ENCODE measurements around the gene DNAJC13.

GRCh38 chr3:132587401-132587800 is 170.1 kb downstream of the DNAJC13 start:
- no peak for TF ChIP-seq NFYB (CRISPR knock-in tag; conservative IDR thresholded peaks at IDR 0.05; ENCODE audit: low read depth)
- TF ChIP-seq, protein P1, sequence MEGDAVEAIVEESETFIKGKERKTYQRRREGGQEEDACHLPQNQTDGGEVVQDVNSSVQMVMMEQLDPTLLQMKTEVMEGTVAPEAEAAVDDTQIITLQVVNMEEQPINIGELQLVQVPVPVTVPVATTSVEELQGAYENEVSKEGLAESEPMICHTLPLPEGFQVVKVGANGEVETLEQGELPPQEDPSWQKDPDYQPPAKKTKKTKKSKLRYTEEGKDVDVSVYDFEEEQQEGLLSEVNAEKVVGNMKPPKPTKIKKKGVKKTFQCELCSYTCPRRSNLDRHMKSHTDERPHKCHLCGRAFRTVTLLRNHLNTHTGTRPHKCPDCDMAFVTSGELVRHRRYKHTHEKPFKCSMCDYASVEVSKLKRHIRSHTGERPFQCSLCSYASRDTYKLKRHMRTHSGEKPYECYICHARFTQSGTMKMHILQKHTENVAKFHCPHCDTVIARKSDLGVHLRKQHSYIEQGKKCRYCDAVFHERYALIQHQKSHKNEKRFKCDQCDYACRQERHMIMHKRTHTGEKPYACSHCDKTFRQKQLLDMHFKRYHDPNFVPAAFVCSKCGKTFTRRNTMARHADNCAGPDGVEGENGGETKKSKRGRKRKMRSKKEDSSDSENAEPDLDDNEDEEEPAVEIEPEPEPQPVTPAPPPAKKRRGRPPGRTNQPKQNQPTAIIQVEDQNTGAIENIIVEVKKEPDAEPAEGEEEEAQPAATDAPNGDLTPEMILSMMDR (IDR thresholded peaks at IDR 0.05), result no peak
- no peak for TF ChIP-seq ZNF121 (CRISPR knock-in tag; IDR thresholded peaks at IDR 0.05)
- TF ChIP-seq, protein P2, sequence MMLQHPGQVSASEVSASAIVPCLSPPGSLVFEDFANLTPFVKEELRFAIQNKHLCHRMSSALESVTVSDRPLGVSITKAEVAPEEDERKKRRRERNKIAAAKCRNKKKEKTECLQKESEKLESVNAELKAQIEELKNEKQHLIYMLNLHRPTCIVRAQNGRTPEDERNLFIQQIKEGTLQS (CRISPR knock-in tag; conservative IDR thresholded peaks at IDR 0.05), result no peak
- TF ChIP-seq ZBTB43 (CRISPR knock-in tag; IDR thresholded peaks at IDR 0.05), result no peak
- TF ChIP-seq SMAD4 (CRISPR knock-in tag; IDR thresholded peaks at IDR 0.05), result no peak
- TF ChIP-seq ETV6 (CRISPR knock-in tag; IDR thresholded peaks at IDR 0.05), result no peak
- no peak for TF ChIP-seq CREB1 (CRISPR knock-in tag; IDR thresholded peaks at IDR 0.05)
